ENCODE measurements around the gene STXBP1.
"Not testable (repeated sequence)": the region's sequence is repeated elsewhere in the genome, so short reads cannot be mapped to it uniquely, and the experiment has no call there.

STXBP1 gene

GRCh38 chr9:127603226-127603625 lies 8.9 kb upstream of the STXBP1 start:
- Histone ChIP-seq H3K4me3 (ENCODE audit: low read length) (no peak overlapping the region), H3K4me1 (ENCODE audit: insufficient read depth, low read length) (peaks cover 5% of the 10 kb centered on the region; the same call in 1 of the 2 replicates), H3K27me3 (ENCODE audit: insufficient read depth, low read length) (peaks cover 8% of the 10 kb centered on the region; the same call in 1 of the 2 replicates), H3K9ac (ENCODE audit: low read depth, low read length) (no peak overlapping the region), H3K27ac (ENCODE audit: low read length) (no peak overlapping the region), H3K36me3 (ENCODE audit: insufficient read depth, low read depth, low read length) (no peaks in the 10 kb centered on the region), H3K9me3 (ENCODE audit: insufficient read depth, low read depth, low read length) (no peaks in the 10 kb centered on the region)

GRCh38 chr9:127606043-127606442 lies 6.0 kb upstream of the STXBP1 start:
- no peak overlapping the region for H3K27ac ChIP-seq (ENCODE audit: low read length)
- H3K36me3 ChIP-seq (ENCODE audit: insufficient read depth, low read depth, low read length), result no peaks in the 10 kb centered on the region
- no peak overlapping the region for H3K4me3 ChIP-seq (ENCODE audit: low read length)

GRCh38 chr9:127608104-127608966 lies 3.7 kb upstream of the STXBP1 start:
- Histone ChIP-seq H3K9ac (ENCODE audit: low read depth, low read length) (peak overlapping the region; percentile 70; the same call in 1 of the 2 replicates), H3K27ac (ENCODE audit: low read length) (no peak overlapping the region), H3K9me3 (ENCODE audit: insufficient read depth, low read depth, low read length) (no peaks in the 10 kb centered on the region), H3K27me3 (ENCODE audit: insufficient read depth, low read length) (peaks cover 43% of the 10 kb centered on the region), H3K36me3 (ENCODE audit: insufficient read depth, low read depth, low read length) (no peaks in the 10 kb centered on the region), H3K4me1 (ENCODE audit: insufficient read depth, low read length) (peaks cover 5% of the 10 kb centered on the region; the same call in 1 of the 2 replicates), H3K4me3 (ENCODE audit: low read length) (peak overlapping the region; percentile 66)

More at GRCh38 chr9:127606043-127606442, 6.0 kb upstream of the STXBP1 start:
- Histone ChIP-seq H3K9ac (ENCODE audit: low read depth, low read length) (no peak overlapping the region), H3K27me3 (ENCODE audit: insufficient read depth, low read length) (peaks cover 32% of the 10 kb centered on the region), H3K9me3 (ENCODE audit: insufficient read depth, low read depth, low read length) (no peaks in the 10 kb centered on the region), H3K4me1 (ENCODE audit: insufficient read depth, low read length) (peaks cover 5% of the 10 kb centered on the region; the same call in 1 of the 2 replicates)

GRCh38 chr9:127611603-127611898 lies 526 bp upstream of the STXBP1 start:
- Histone ChIP-seq H3K9ac (ENCODE audit: low read depth, low read length) (peak overlapping the region; percentile 71; the same call in 1 of the 2 replicates), H3K27me3 (ENCODE audit: insufficient read depth, low read length) (peaks cover 55% of the 10 kb centered on the region), H3K9me3 (ENCODE audit: insufficient read depth, low read depth, low read length) (no peaks in the 10 kb centered on the region), H3K4me3 (ENCODE audit: low read length) (peak overlapping the region; percentile 90), H3K4me1 (ENCODE audit: insufficient read depth, low read length) (peaks cover 8% of the 10 kb centered on the region; the same call in 1 of the 2 replicates), H3K36me3 (ENCODE audit: insufficient read depth, low read depth, low read length) (no peaks in the 10 kb centered on the region), H3K27ac (ENCODE audit: low read length) (no peak overlapping the region)

GRCh38 chr9:127612939-127613582 lies 984 bp downstream of the STXBP1 start:
- H3K36me3 ChIP-seq (ENCODE audit: insufficient read depth, low read depth, low read length), result no peaks in the 10 kb centered on the region
- no peak overlapping the region for H3K27ac ChIP-seq (ENCODE audit: low read length)
- peak overlapping the region; percentile 84 for H3K4me3 ChIP-seq (ENCODE audit: low read length)
- H3K9me3 ChIP-seq (ENCODE audit: insufficient read depth, low read depth, low read length), result no peaks in the 10 kb centered on the region
- H3K4me1 ChIP-seq (ENCODE audit: insufficient read depth, low read length), result peaks cover 4% of the 10 kb centered on the region; the same call in 1 of the 2 replicates
- peak overlapping the region; percentile 65; the same call in 1 of the 2 replicates for H3K9ac ChIP-seq (ENCODE audit: low read depth, low read length)
- H3K27me3 ChIP-seq (ENCODE audit: insufficient read depth, low read length), result peaks cover 48% of the 10 kb centered on the region

- Histone ChIP-seq H3K4me1 (ENCODE audit: insufficient read depth, low read length) (peaks cover 4% of the 10 kb centered on the region; the same call in 1 of the 2 replicates), H3K27ac (ENCODE audit: low read length) (no peak overlapping the region), H3K9me3 (ENCODE audit: insufficient read depth, low read depth, low read length) (no peaks in the 10 kb centered on the region), H3K27me3 (ENCODE audit: insufficient read depth, low read length) (peaks cover 47% of the 10 kb centered on the region), H3K4me3 (ENCODE audit: low read length) (peak overlapping the region; percentile 84), H3K36me3 (ENCODE audit: insufficient read depth, low read depth, low read length) (no peaks in the 10 kb centered on the region), H3K9ac (ENCODE audit: low read depth, low read length) (peak overlapping the region; percentile 65; the same call in 1 of the 2 replicates)
These were observed 1.5 kb downstream of the STXBP1 start for GRCh38 chr9:127613583-127613954.

- Histone ChIP-seq H3K9me3 (ENCODE audit: insufficient read depth, low read depth, low read length) (no peaks in the 10 kb centered on the region), H3K36me3 (ENCODE audit: insufficient read depth, low read depth, low read length) (no peaks in the 10 kb centered on the region), H3K4me3 (ENCODE audit: low read length) (no peak overlapping the region), H3K4me1 (ENCODE audit: insufficient read depth, low read length) (peaks cover 4% of the 10 kb centered on the region; the same call in 1 of the 2 replicates), H3K27ac (ENCODE audit: low read length) (no peak overlapping the region), H3K27me3 (ENCODE audit: insufficient read depth, low read length) (peaks cover 33% of the 10 kb centered on the region), H3K9ac (ENCODE audit: low read depth, low read length) (no peak overlapping the region)
These were observed 2.9 kb downstream of the STXBP1 start for GRCh38 chr9:127614961-127615360.

GRCh38 chr9:127621339-127621970 lies 9.4 kb downstream of the STXBP1 start:
- H3K9ac ChIP-seq (ENCODE audit: low read depth, low read length); H3K4me1 ChIP-seq (ENCODE audit: insufficient read depth, low read length); H3K4me3 ChIP-seq (ENCODE audit: low read length); H3K9me3 ChIP-seq (ENCODE audit: insufficient read depth, low read depth, low read length); H3K36me3 ChIP-seq (ENCODE audit: insufficient read depth, low read depth, low read length); H3K27me3 ChIP-seq (ENCODE audit: insufficient read depth, low read length); H3K27ac ChIP-seq (ENCODE audit: low read length): not testable (repeated sequence)

GRCh38 chr9:127626752-127627493 lies 14.8 kb downstream of the STXBP1 start:
- no peaks in the 10 kb centered on the region for H3K36me3 ChIP-seq (ENCODE audit: insufficient read depth, low read depth, low read length)
- H3K27me3 ChIP-seq (ENCODE audit: insufficient read depth, low read length), result no peaks in the 10 kb centered on the region

GRCh38 chr9:127627494-127627855 lies 15.4 kb downstream of the STXBP1 start:
- H3K36me3 ChIP-seq (ENCODE audit: insufficient read depth, low read depth, low read length), result no peaks in the 10 kb centered on the region
- no peak overlapping the region for H3K27ac ChIP-seq (ENCODE audit: low read length)
- H3K4me1 ChIP-seq (ENCODE audit: insufficient read depth, low read length), result peaks cover 5% of the 10 kb centered on the region; the same call in 1 of the 2 replicates
- H3K4me3 ChIP-seq (ENCODE audit: low read length), result no peak overlapping the region
- no peaks in the 10 kb centered on the region for H3K27me3 ChIP-seq (ENCODE audit: insufficient read depth, low read length)
- H3K9ac ChIP-seq (ENCODE audit: low read depth, low read length), result no peak overlapping the region
- no peaks in the 10 kb centered on the region for H3K9me3 ChIP-seq (ENCODE audit: insufficient read depth, low read depth, low read length)

More at GRCh38 chr9:127626752-127627493, 14.8 kb downstream of the STXBP1 start:
- Histone ChIP-seq H3K4me3 (ENCODE audit: low read length) (no peak overlapping the region), H3K4me1 (ENCODE audit: insufficient read depth, low read length) (peaks cover 5% of the 10 kb centered on the region; the same call in 1 of the 2 replicates), H3K9me3 (ENCODE audit: insufficient read depth, low read depth, low read length) (no peaks in the 10 kb centered on the region), H3K9ac (ENCODE audit: low read depth, low read length) (no peak overlapping the region), H3K27ac (ENCODE audit: low read length) (no peak overlapping the region)
